ENCODE data around the gene GRM1.
"Not testable (repeated sequence)": the region's sequence is repeated elsewhere in the genome, so short reads cannot be mapped to it uniquely, and the experiment has no call there.

The GRM1 gene

DNA sequence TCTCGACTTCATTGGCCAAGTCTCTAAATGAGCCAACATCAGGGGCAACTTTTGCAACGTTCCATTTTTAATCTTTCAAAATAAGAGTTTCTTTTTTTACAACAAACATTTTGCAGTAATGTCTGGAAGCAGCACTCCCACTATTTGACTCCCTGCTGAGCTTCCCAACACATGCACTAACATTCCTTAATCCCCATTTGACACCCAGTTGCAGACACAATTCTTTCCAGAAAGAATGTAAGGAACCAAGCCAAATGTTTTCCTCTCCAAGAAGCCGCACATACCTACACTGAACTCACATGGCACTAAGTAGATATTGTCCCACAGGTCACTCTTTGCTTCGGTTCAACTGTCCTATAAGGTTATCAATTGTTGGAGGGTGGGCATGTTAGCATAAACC is 165.6 kb downstream of the GRM1 start:
- no peak for DNase-seq (ENCODE audit: low spot score)

DNA sequence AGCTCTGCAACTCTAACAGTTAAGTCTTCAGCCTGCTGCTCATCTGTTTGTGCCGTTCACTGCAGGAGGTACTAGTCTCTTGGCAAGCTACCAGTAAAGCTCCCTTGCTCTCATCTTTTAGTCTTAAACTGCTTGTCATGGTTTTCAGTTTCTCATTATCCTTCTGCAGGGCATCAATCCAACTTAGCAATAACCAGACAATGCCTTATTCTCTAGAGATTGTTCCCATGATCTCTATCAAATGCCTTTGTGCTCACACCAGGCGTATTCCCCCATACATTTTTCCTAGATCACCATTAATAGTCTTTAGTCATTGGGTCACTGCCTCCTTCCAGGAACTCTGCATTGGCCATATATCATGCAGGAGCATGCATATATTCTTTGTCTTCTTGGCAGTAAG is 171.3 kb downstream of the GRM1 start:
- no peak for DNase-seq (ENCODE audit: low spot score)

DNA sequence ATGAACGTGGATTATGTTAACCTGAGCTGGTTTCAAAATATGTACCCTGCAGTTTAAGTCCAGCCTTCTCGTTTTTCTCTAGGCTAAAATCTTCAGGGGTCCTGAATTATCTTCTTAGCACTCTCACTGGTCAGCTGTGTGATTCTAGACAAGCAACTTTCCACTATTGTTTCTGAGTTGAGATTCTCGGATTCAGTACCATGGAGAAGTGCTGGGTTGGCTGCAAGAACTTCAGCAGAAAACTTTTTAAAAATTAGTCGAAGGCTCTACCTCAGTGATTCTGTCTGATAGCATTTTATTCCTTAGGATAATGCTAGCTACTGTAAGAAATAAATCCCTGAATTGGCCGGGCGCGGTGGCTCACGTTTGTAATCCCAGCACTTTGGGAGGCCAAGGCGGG is 173.7 kb downstream of the GRM1 start:
- no peak for DNase-seq (ENCODE audit: low spot score)

DNA sequence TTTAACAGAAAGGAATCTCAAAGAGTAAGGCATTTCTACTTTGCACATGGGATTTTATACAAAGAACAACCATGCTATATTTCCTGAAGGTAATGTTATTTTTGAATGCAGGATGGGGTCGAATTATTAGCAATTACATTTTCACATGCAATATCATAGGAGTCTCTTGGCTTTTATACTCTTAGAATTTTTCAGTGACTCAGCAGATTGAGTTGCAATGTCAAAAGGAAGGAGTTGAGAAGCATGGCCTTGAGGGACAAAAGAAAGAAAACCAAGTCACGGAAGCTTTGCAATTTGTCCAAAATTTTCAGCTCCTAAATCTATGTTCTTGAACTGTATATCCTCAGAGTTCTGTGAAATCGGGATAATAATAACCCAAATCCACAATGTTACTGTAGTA is 181.1 kb downstream of the GRM1 start:
- DNase-seq (ENCODE audit: low spot score), result no peak

DNA sequence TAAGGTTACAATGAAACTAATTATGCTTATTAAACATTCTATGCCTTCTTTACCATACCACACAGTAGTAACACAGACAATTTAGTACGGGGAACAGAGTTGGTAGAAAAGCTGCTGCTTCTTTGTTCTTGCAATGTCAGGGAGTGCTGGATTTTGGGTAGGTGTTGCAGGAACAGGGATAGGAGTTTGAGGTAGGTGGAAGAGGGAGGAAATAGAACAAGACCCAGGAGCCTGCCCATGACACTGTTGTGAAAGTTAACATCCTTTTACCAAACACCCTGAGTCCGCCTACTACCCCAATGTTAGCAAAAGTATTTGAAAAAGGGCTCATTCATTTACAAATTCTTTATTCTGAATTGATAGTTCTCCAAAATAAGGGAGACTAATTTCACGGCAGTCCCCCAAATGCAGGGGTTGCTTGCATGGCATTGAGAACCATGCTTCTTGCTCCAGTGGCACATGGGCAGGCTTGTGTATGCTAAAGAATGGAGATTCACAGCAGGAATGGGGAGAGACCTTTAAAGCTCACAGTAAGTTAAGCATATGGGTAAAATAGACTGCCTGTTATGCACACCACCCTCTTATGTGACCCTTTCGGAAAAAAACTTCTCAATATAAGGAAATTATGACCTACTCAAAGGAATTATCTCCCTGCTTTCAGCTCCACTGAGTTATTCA is 181.7 kb downstream of the GRM1 start:
- DNase-seq (ENCODE audit: low spot score), result no peak

DNA sequence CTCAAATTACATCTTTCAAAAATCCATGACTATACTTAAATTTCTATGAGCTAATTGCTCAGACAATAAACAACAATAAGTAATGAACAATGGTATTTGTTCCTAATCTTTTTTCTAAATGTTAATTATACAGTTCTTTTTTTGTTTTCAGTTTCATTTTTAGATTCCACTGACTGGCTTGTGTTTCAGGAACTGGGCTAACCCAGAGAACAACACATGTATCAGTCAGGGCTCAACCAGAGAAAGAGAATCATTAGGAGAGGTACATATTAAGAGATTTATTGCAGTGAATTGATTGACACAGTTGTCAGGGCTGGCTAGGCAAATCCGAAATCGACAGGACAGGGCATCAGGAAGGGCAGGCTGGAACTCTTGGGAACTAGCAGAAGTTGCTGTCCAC is 182.8 kb downstream of the GRM1 start:
- DNase-seq (ENCODE audit: low spot score), result no peak

DNA sequence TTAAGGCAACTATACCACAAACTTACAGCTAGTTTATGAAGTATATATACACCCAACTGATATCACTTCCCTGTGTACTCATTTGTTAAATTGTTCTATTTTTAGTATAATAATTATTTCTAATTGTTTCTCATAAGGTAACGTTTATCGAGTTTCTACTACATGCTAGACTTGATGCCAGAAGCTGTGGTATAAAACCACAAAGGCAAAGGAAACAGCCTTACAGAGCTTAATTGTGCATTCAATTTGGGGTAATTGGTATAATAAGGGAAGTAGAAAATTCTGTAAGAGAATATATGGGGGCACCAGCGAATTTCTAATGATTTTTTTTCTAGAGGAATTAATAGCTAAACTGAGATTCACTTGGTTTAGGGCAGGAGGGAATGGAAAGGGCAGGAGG is 183.9 kb downstream of the GRM1 start:
- no peak for DNase-seq (ENCODE audit: low spot score)

DNA sequence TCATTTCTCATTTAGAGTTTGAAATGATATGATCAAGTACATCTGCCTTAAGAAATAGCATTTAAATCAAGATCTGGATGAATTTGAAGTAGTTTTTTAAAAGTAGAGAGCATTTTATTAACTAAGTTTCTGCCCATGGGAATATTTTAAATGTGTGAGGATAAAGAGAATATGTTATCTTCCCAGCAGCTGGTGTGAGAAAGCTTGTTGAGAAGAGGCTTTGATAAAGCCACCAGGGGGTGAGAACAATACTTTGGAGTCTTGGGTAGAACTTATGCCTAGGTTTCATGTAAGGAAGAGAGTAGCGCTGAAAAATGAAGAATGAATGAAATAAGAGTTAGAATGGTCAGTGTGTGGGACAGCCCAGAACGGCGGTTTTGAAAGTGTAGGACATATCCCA is 190.2 kb downstream of the GRM1 start:
- no peak for DNase-seq (ENCODE audit: low spot score)

DNA sequence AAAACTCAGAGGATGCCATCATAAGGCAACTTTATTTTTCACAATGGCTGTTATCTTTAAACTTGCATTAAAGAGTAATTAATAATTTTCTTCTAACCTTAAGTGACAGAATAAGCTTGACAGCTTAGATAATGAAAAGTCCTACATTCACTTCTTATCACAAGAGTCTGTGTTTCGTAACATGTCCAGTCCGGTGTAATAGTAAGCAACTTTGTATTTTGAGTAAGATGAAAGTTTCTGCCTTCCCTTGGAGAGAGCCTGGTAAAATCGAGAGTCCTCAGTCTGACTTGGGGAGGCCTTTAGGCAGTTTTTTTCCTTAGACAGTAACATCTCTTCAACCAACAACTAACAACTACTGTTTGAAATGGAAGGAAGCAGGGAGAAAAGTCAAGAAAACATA is 195.6 kb downstream of the GRM1 start:
- DNase-seq (ENCODE audit: low spot score), result no peak

DNA sequence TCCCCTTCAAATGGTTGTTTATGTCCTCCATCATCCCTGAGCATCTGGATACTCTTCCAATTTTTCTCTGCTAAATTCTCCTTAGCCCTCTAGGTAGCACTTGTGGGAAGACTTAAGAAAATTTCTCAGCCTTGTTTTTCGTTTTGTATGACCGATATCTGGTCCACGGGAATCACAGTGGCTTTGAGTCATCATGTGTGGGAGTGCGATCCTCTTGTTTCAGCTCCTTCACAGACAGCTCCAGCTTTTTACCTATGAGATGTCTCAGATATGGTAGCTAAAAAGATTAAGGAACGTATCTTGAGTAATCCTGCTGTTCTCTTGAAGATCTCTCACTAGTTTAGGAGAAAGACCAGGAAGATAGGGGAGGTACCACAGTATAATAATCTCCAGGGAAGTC is 196.1 kb downstream of the GRM1 start:
- DNase-seq (ENCODE audit: low spot score), result no peak

DNA sequence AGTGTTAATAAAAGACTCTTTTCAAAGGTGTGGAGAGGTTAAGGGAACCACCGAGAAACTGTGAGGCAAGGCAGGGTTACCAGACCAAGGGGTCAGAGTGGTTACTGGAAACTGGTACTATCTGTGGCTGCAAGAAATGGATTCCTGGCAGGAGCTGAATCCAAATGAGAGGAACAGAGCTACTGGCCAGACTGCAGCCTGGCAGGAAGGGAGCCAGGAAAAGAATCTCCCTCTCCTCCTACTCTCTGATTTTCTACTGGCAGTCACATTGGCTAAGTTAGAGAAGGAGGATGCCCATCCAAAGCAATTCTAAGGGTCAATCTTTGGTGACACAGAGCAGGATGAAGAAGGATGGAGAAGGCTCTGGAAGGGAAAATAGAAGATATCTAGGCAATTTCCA is 211.5 kb downstream of the GRM1 start:
- DNase-seq (ENCODE audit: low spot score), result no peak

DNA sequence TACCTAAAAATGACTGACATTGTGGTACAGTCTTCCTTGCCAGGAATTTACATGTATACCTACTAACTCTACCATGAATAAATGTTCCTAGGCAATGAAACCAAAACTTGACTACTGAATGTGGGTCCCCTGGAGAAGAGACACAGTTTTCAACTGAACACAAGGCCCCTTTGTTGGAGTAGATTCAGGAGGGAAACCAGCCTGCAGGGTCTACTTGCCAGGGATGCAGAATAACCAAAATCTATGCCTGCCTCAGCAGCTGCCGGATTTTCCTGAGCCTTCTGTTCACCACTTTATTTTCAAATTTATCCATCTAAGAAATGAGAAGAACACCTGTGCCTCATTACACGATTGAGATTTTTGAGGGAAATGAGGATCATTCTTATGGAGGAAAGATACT is 211.9 kb downstream of the GRM1 start:
- DNase-seq (ENCODE audit: low spot score), result no peak

DNA sequence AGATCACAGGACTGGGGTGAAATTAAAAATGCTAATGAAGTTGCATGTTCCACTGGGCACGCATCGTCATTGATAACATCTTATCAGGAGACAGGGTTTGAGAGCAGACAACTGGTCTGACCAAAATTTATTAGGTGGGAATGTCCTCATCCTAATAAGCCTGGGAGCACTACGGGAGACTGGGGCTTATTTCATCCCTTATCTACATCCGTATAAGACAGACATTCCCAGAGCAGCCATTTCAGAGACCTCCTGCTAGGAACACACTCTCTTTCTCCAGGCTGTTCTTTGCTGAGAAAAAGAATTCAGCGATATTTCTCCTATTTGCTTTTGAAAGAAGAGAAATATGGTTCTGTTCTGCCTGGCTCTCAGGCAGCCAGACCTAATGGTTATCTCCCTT is 214.8 kb downstream of the GRM1 start:
- not testable (repeated sequence) for DNase-seq (ENCODE audit: low spot score)

DNA sequence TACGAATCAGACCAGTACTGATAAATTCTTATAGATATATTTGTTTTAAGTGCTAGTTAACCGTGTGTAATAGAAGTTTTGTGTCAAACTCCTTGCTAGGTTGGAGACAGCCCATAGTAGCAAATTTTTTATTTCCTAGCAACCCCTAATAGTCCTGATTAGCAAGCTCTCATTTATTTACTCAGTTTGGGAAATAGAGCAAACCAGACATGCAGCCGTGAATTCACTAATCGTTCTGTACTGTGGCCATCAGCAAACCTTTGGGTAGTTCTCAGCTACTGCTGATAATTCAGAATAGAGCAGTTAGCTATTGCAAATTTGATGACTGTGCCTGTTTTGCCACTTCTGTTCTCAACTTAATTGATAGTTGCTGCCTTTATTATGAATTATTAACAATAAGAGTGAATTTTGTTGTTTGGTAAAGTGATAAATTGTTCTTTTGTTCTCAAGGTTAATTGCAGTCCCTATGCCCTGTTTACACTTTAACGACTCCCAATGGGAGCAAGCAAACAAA is 215.8 kb downstream of the GRM1 start:
- DNase-seq (ENCODE audit: low spot score), result no peak

DNA sequence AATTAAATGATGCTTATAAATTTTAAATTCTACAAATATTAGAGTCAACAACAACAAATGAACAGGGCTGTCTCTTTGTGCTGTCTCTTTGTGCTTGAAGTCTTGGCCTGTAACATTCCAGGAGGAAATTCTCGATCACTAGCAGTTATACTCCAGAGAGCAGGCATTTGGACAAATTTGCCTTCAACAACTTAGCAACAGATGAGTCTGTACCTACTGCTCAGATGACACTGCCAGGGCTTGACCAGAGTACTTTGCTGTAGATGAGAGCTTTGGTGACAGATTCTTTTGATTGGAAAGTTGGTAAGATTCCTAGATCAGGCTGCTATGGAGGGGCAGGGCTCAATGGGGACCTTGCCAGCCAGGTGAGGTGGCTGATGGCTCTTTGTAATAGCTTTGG is 217.2 kb downstream of the GRM1 start:
- no peak for DNase-seq (ENCODE audit: low spot score)

DNA sequence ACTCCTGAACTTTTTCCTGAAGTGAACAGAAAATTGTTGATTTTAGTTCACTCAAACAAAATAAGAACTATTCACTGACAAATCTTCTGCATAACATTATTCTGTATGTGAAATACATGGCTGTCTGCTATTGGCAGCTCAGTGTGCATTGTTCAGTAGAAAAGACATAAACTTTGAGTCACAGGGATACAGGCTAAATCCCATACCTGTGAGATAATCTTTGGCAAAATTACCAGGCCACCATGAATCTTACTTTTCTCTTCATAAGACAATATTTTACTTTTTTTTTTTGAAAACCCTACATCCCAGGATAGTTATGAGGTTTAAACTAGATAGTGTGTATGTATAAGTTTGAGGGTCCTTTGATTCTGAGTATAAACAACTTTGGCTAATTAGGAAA is 224.8 kb downstream of the GRM1 start:
- no peak for DNase-seq (ENCODE audit: low spot score)

DNA sequence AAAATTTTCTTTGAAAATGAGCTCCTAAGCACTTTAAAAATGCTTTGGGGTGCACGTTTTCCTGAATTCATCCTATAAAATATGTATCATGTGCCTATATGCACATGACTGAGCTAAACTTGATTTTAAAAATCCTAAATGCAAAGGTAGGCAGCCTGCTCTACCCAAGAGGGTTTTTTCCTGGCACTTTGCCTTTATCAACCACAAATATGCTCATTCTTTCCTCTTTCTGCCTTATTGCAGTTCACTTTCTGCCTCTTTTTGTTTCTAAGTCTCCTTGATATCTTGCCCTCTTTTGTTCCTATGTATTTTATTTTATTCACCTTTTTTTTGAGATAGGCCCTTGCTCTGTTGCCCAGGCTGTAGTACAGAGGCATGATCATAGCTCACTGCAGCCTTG is 229.3 kb downstream of the GRM1 start:
- DNase-seq (ENCODE audit: low spot score), result no peak

DNA sequence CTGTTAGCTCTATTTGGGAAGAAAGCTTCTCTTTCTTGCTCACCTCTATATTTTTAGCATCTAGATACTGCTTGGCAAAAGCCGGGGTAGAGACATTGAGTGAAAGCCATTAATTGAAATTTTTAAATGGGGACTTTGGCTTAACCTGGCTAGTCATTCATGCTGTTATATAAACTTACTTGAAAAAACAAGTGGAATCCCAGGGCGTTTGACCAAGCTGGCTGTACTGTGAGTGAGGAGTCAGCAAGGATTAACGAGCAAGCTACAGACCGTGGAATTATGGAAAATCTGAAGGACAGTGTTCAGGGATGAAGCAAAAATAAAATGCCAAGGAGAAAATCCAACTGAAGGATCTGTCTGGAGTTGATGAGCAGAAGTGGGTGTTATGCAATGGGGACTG is 232.0 kb downstream of the GRM1 start:
- no peak for DNase-seq (ENCODE audit: low spot score)

DNA sequence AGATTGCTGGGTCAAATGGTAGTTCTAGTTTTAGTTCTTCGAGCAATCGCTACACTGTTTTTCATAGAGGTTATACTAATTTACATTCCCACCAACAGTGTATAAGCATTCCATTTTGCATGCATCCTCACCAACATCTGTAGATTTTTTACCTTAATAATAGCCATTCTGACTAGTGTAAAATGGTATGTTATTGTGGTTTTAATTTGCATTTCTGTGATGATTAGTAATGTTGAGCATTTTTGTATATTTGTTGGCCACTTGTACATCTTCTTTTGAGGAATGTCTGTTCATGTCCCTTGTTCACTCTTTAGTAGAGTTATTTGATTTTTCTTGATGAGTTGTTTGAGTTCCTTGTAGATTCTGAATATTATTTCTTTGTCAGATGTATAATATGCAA is 236.2 kb downstream of the GRM1 start:
- DNase-seq (ENCODE audit: low spot score), result no peak

DNA sequence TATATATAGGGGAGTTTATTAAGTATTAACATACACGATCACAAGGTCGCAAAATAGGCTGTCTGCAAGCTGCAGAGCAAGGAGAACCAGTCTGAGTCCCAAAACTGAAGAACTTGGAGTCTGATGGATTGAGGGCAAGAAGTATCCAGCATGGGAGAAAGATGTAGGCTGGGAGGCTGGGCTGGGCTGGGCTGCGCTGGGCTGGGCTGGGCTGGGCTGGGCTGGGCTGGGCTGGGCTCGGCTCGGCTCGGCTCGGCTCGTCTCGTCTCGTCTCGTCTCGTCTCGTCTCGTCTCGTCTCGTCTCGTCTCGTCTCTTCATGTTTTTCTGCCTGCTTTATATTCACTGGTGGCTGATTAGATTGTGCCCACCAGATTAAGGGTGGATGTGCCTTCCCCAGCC is 238.6 kb downstream of the GRM1 start:
- no peak for DNase-seq (ENCODE audit: low spot score)

DNA sequence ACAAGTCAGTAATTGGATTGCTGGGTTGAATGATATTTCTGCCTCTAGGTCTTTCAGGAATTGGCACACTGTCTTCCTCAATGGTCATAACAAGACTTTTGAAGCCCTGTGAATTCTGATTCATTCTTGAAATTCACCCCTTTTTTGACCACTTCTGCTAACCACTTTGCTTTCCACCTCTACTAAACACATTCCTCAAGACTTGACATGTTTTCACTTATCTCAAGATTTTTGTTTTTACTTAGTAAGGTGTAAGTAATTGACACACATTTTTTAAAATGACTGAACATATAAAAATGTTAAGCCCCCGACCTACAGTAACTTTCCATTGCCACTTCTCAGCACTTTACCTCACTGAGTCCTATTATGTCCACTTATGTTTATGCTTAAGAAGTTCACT is 239.1 kb downstream of the GRM1 start:
- no peak for DNase-seq (ENCODE audit: low spot score)

DNA sequence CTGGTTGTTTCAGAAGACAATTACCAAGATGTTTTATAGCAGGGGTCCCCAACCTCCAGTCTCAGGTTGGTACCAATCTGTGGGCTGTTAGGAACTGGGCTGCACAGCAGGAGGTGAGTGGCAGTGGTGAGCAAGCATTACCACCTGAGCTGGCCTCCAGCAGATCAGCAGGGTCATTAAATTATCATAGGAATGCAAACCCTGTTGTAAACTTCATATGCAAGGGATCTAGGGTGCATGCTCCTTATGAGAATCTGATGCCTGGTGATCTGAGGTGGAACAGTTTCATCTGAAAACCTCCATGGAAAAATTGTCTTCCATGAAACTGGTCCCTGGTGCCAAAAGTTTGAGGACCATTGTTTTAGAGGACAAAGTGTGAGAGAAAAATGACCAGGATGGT is 240.6 kb downstream of the GRM1 start:
- no peak for DNase-seq (ENCODE audit: low spot score)

DNA sequence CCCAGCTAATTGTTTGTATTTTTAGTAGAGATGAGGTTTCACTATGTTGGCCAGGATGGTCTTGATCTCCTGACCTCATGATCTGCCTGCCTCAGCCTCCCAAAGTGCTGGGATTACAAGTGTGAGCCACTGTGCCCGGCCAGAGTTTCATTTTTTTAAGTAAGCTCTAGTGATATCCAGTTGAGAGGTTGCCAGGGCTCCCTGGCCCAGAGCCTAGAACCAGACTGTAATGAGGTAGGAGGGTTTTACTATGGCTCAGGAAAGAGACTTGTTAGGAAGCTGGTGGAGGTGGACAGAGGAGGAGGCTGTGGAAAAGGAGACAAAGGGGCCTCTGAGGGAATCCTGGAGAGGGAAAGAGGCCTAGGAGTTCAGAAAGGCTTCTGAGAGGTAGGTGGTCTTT is 242.3 kb downstream of the GRM1 start:
- DNase-seq (ENCODE audit: low spot score), result not testable (repeated sequence)

DNA sequence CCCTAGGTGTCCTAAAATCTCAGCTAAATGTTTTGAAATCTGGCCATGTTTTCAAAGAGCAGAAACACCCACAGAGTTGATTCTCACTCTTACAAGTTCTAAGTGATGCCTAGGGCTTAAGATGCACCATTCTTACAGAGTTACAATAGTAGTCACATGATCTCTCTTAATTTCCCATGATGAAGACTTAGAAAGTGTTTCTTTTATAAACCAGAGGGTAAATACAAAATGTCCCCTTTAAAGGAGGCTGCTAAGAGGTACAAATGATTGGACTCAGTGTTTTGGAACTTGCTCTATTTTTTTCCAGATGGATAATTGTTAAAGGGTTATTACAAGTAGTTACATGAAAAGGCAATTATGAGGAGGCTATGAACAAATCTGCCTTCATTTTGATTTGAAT is 244.6 kb downstream of the GRM1 start:
- DNase-seq (ENCODE audit: low spot score), result no peak

DNA sequence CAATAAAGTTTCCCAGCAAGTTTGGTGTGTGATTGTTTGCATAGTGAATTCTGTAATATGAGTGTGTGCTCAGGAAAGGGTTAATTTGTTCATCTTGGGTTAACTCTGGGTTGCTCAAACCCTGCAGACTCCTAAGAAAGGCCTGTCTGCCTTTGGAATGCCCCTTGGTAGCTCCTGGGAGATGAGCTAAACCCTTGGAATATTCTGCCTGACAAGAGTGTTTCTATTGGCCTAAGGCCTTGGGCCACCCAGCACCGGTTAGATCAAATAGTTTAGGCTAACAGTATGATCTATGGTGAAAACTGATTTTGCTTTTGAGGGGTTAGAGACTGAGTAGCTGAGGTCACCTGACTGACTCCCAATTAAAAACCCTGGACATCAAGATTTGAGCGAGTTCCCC is 248.3 kb downstream of the GRM1 start:
- no peak for DNase-seq (ENCODE audit: low spot score)
